Endodermal cell (in vitro differentiated cells): Measurements from ENCODE around the gene MYL11. TPM values are rescaled to one million over a fixed set of nuclear protein-coding genes. Genes with fewer than 3 reads are reported as not detected.

Experiments
- DNase-seq: peaks from one replicate; pipeline ENCODE4 v3.0.0-alpha.2; 2017
- H3K27ac ChIP-seq: 2 replicates; pipeline ENCODE4 v1.5.1; 2013; ENCODE audit warnings: mild to moderate bottlenecking, low read depth, low read length, moderate library complexity
- H3K27me3 ChIP-seq: 2 replicates; pipeline ENCODE4 v1.6.1; 2013; ENCODE audit warnings: mild to moderate bottlenecking, low read length, moderate library complexity; ENCODE audit not compliant: insufficient read depth, control insufficient read depth, poor library complexity, severe bottlenecking
- H3K36me3 ChIP-seq: 2 replicates; pipeline ENCODE4 v1.7.0; 2013; ENCODE audit warnings: mild to moderate bottlenecking, low read length, moderate library complexity; ENCODE audit not compliant: control insufficient read depth, insufficient read depth
- H3K4me1 ChIP-seq: one replicate; pipeline ENCODE4 v1.7.0; 2013; ENCODE audit warnings: low read length; ENCODE audit not compliant: control insufficient read depth, insufficient read depth
- H3K4me3 ChIP-seq: 2 replicates; pipeline ENCODE4 v1.5.1; 2013; ENCODE audit warnings: mild to moderate bottlenecking, low read length, moderate library complexity
- H3K9ac ChIP-seq: 2 replicates; pipeline ENCODE4 v1.6.1; 2013; ENCODE audit warnings: mild to moderate bottlenecking, low read length, moderate library complexity; ENCODE audit not compliant: poor library complexity, severe bottlenecking; ENCODE audit errors: extremely low read depth
- H3K9me3 ChIP-seq: 2 replicates; pipeline ENCODE4 v1.6.1; 2013; ENCODE audit warnings: mild to moderate bottlenecking, low read length, moderate library complexity; ENCODE audit not compliant: control insufficient read depth
- H3K27ac Mint-ChIP-seq: 2 replicates; pipeline ENCODE4 v1.8.0; 2020; ENCODE audit warnings: mixed read lengths
- H3K27me3 Mint-ChIP-seq: 2 replicates; pipeline ENCODE4 v1.8.0; 2021; ENCODE audit warnings: mild to moderate bottlenecking, mixed read lengths; ENCODE audit not compliant: insufficient read depth
- H3K36me3 Mint-ChIP-seq: 2 replicates; pipeline ENCODE4 v1.8.0; 2020; ENCODE audit warnings: low read depth, mixed read lengths
- H3K4me1 Mint-ChIP-seq: 2 replicates; pipeline ENCODE4 v1.8.0; 2020; ENCODE audit warnings: mixed read lengths
- H3K4me3 Mint-ChIP-seq: 2 replicates; pipeline ENCODE4 v1.8.0; 2020; ENCODE audit warnings: mild to moderate bottlenecking, moderate library complexity, mixed read lengths
- H3K9me3 Mint-ChIP-seq: 2 replicates; pipeline ENCODE4 v1.8.0; 2020; ENCODE audit warnings: mild to moderate bottlenecking, mixed read lengths
- CTCF ChIP-seq: fragments of 200-600 bp; sonication (generic); conservative IDR thresholded peaks from 2 replicates; pipeline ENCODE4 v1.5.0; 2021; ENCODE audit warnings: antibody characterized with exemption, mild to moderate bottlenecking
- WGBS, 2 experiments: methylation state at CpG; one replicate each; pipeline versions ENCODE4 v1.1.5 to v1.1.7; 2013; ENCODE audit warnings: missing lambda C conversion rate in 2 of 2, mixed read lengths in 1 of 2; ENCODE audit not compliant: insufficient coverage in 1 of 2, insufficient read length in 1 of 2; 5-methylcytosine and 5-hydroxymethylcytosine counted together
- total RNA-seq, 2 donors: library from RNA; stranded (reverse); fragmentation: NEBNext Ultra II Directional in 1 of 2; extraction: Animal tissue kit (Norgen Biotek cat#: 25700) in 1 of 2; gene quantifications; 2 replicates in 1 of 2; 3 replicates in 1 of 2; pipeline ENCODE4 v1.2.1, GENCODE V29; 2021

The MYL11 gene
- total RNA-seq, 2 donors from 2014 or later, result 1.2 TPM; not detected in 1

GRCh38 chr16:30368122-30368791 lies 6.3 kb upstream of the MYL11 start:
- H3K4me1 ChIP-seq, result peaks cover 7% of the 10 kb centered on the region
- no peaks in the 10 kb centered on the region for H3K9me3 ChIP-seq
- Mint-ChIP-seq H3K36me3 (peaks cover 22% of the 10 kb centered on the region), H3K27me3 (no peaks in the 10 kb centered on the region), H3K9me3 (no peaks in the 10 kb centered on the region), H3K4me3 (peak overlapping the region; percentile 70), H3K27ac (no peak overlapping the region), H3K4me1 (peaks cover 36% of the 10 kb centered on the region)
- H3K4me3 ChIP-seq, result peak overlapping the region; percentile 93
- DNase-seq, result peak; percentile 51
- peak overlapping the region; percentile 38 for H3K9ac ChIP-seq
- no peaks in the 10 kb centered on the region for H3K27me3 ChIP-seq
- no peak overlapping the region for H3K27ac ChIP-seq
- H3K36me3 ChIP-seq, result peaks cover 22% of the 10 kb centered on the region
- WGBS, 2 experiments, result 54 to 56% methylated on average over 2 to 8 of the region's 8 CpGs
- TF ChIP-seq CTCF, result no peak

GRCh38 chr16:30368792-30369090 lies 5.9 kb upstream of the MYL11 start:
- Histone ChIP-seq H3K36me3 (peaks cover 18% of the 10 kb centered on the region), H3K9me3 (no peaks in the 10 kb centered on the region), H3K4me3 (peak overlapping the region; percentile 93), H3K27me3 (no peaks in the 10 kb centered on the region), H3K9ac (peak overlapping the region; percentile 38), H3K4me1 (peaks cover 7% of the 10 kb centered on the region), H3K27ac (no peak overlapping the region)
- no peaks in the 10 kb centered on the region for H3K27me3 Mint-ChIP-seq
- TF ChIP-seq CTCF, result no peak
- H3K27ac Mint-ChIP-seq, result no peak overlapping the region
- 38 to 68% methylated on average over 2 to 4 of the region's 4 CpGs for WGBS, 2 experiments
- no peak for DNase-seq
- H3K4me1 Mint-ChIP-seq, result peaks cover 36% of the 10 kb centered on the region
- peak overlapping the region; percentile 70 for H3K4me3 Mint-ChIP-seq
- H3K36me3 Mint-ChIP-seq, result peaks cover 19% of the 10 kb centered on the region
- H3K9me3 Mint-ChIP-seq, result no peaks in the 10 kb centered on the region

- Histone ChIP-seq H3K4me3 (peak overlapping the region; percentile 93), H3K4me1 (peaks cover 7% of the 10 kb centered on the region), H3K9ac (peak overlapping the region; percentile 38), H3K9me3 (no peaks in the 10 kb centered on the region), H3K27ac (peak overlapping the region; percentile 1), H3K27me3 (no peaks in the 10 kb centered on the region), H3K36me3 (peaks cover 18% of the 10 kb centered on the region)
- peaks cover 17% of the 10 kb centered on the region for H3K36me3 Mint-ChIP-seq
- 19 to 21% methylated on average over 26 to 45 of the region's 45 CpGs for WGBS, 2 experiments
- H3K9me3 Mint-ChIP-seq, result no peaks in the 10 kb centered on the region
- TF ChIP-seq CTCF, result no peak
- peak; percentile 73 for DNase-seq
- peaks cover 36% of the 10 kb centered on the region for H3K4me1 Mint-ChIP-seq
- H3K27me3 Mint-ChIP-seq, result no peaks in the 10 kb centered on the region
- peak overlapping the region; percentile 70 for H3K4me3 Mint-ChIP-seq
- no peak overlapping the region for H3K27ac Mint-ChIP-seq
These were observed 5.3 kb upstream of the MYL11 start for GRCh38 chr16:30369091-30369937.
